HG03039 (cell line): ENCODE results near the gene FAM120A.

Experiments used
- ATAC-seq: cut with Tn5 transposase; IDR thresholded peaks from one replicate; pipeline ENCODE4 v1.9.1; 2021; ENCODE audit warnings: mild to moderate bottlenecking, moderate library complexity; ENCODE audit not compliant: unreplicated experiment

Gene FAM120A

GRCh38 chr9:93592643-93593021 lies 141.1 kb downstream of the FAM120A start:
- no peak for ATAC-seq

- no peak for ATAC-seq
Observed at GRCh38 chr9:93593144-93593658, 141.7 kb downstream of the FAM120A start.

GRCh38 chr9:93594041-93594756 lies 142.7 kb downstream of the FAM120A start:
- no peak for ATAC-seq

- no peak for ATAC-seq
Observed at GRCh38 chr9:93595461-93595860, 144.0 kb downstream of the FAM120A start.

- no peak for ATAC-seq
Observed at GRCh38 chr9:93595861-93596365, 144.4 kb downstream of the FAM120A start.

GRCh38 chr9:93596399-93596798 lies 144.9 kb downstream of the FAM120A start:
- no peak for ATAC-seq

- ATAC-seq: no peak
Observed at GRCh38 chr9:93597142-93597706, 145.7 kb downstream of the FAM120A start.

- no peak for ATAC-seq
Observed at GRCh38 chr9:93597871-93598646, 146.6 kb downstream of the FAM120A start.

GRCh38 chr9:93598647-93599241 lies 147.3 kb downstream of the FAM120A start:
- ATAC-seq: no peak

GRCh38 chr9:93599571-93600403 lies 148.3 kb downstream of the FAM120A start:
- ATAC-seq: no peak

GRCh38 chr9:93600504-93600903 lies 149.0 kb downstream of the FAM120A start:
- no peak for ATAC-seq

- ATAC-seq: no peak
Observed at GRCh38 chr9:93601063-93601462, 149.6 kb downstream of the FAM120A start.

- ATAC-seq: no peak
Observed at GRCh38 chr9:93601666-93602065, 150.2 kb downstream of the FAM120A start.

- no peak for ATAC-seq
Observed at GRCh38 chr9:93603011-93603410, 151.5 kb downstream of the FAM120A start.

- ATAC-seq: no peak
Observed at GRCh38 chr9:93603906-93604326, 152.4 kb downstream of the FAM120A start.

GRCh38 chr9:93606187-93606586 lies 154.7 kb downstream of the FAM120A start:
- no peak for ATAC-seq

GRCh38 chr9:93610206-93610605 lies 158.7 kb downstream of the FAM120A start:
- no peak for ATAC-seq

GRCh38 chr9:93612052-93612795 lies 160.7 kb downstream of the FAM120A start:
- no peak for ATAC-seq

GRCh38 chr9:93612796-93613154 lies 161.3 kb downstream of the FAM120A start:
- peak; percentile 68 for ATAC-seq

GRCh38 chr9:93613174-93613573 lies 161.7 kb downstream of the FAM120A start:
- no peak for ATAC-seq
